HG03196 (cell line): ENCODE data around the gene FBXL7.

Experiments
- ATAC-seq: cut with Tn5 transposase; IDR thresholded peaks from one replicate; pipeline ENCODE4 v1.9.1; 2021; ENCODE audit not compliant: unreplicated experiment

Gene FBXL7

GRCh38 chr5:15797116-15797515, 297.1 kb downstream of the FBXL7 start:
- ATAC-seq = no peak

GRCh38 chr5:15798006-15798405, 298.0 kb downstream of the FBXL7 start:
- no peak for ATAC-seq

- no peak for ATAC-seq
Measured at GRCh38 chr5:15799014-15799413, 299.0 kb downstream of the FBXL7 start.

GRCh38 chr5:15799612-15800011, 299.6 kb downstream of the FBXL7 start:
- no peak for ATAC-seq

GRCh38 chr5:15803280-15803679, 303.3 kb downstream of the FBXL7 start:
- no peak for ATAC-seq

GRCh38 chr5:15806613-15807012, 306.6 kb downstream of the FBXL7 start:
- ATAC-seq = no peak

GRCh38 chr5:15807248-15807647, 307.3 kb downstream of the FBXL7 start:
- ATAC-seq = no peak

GRCh38 chr5:15807871-15808270, 307.9 kb downstream of the FBXL7 start:
- no peak for ATAC-seq

GRCh38 chr5:15808577-15808976, 308.6 kb downstream of the FBXL7 start:
- no peak for ATAC-seq

- ATAC-seq = no peak
Measured at GRCh38 chr5:15819617-15820016, 319.6 kb downstream of the FBXL7 start.

- no peak for ATAC-seq
Measured at GRCh38 chr5:15821506-15821905, 321.5 kb downstream of the FBXL7 start.

GRCh38 chr5:15823398-15823797, 323.4 kb downstream of the FBXL7 start:
- no peak for ATAC-seq

GRCh38 chr5:15827741-15828140, 327.8 kb downstream of the FBXL7 start:
- ATAC-seq = no peak

GRCh38 chr5:15831408-15831807, 331.4 kb downstream of the FBXL7 start:
- no peak for ATAC-seq

GRCh38 chr5:15833365-15833764, 333.4 kb downstream of the FBXL7 start:
- no peak for ATAC-seq

- ATAC-seq = no peak
Measured at GRCh38 chr5:15834596-15835245, 334.7 kb downstream of the FBXL7 start.

- ATAC-seq = no peak
Measured at GRCh38 chr5:15835514-15835913, 335.5 kb downstream of the FBXL7 start.

GRCh38 chr5:15837551-15838289, 337.7 kb downstream of the FBXL7 start:
- ATAC-seq = no peak

GRCh38 chr5:15844253-15844652, 344.3 kb downstream of the FBXL7 start:
- no peak for ATAC-seq

GRCh38 chr5:15844871-15845270, 344.9 kb downstream of the FBXL7 start:
- ATAC-seq = no peak

- no peak for ATAC-seq
Measured at GRCh38 chr5:15850536-15850935, 350.6 kb downstream of the FBXL7 start.

- ATAC-seq = no peak
Measured at GRCh38 chr5:15850939-15851341, 351.0 kb downstream of the FBXL7 start.

- ATAC-seq = no peak
Measured at GRCh38 chr5:15852217-15852616, 352.2 kb downstream of the FBXL7 start.
